Camera-type eye (tissue), 1 donor: ENCODE results near the gene KRT35. TPM values are rescaled to one million over a fixed set of nuclear protein-coding genes. Genes with fewer than 3 reads are reported as not detected.

Experiments used
- total RNA-seq: library from RNA; depleted of rRNA; stranded (reverse); fragments of >200 nt; gene quantifications from one replicate; pipeline ENCODE4 v1.2.3, GENCODE V29; 2014

The KRT35 gene
- not detected for total RNA-seq

GRCh38 chr17:41481036-41481435 lies at the start of gene KRT35:
Gene KRT35 (minus strand): TSS chr17:41481151. CDS start chr17:41481097, 54 bp downstream.

GRCh38 chr17:41518789-41519449 lies 38.0 kb upstream of the KRT35 start, which contains the start of gene KRT15:
Gene KRT15 (minus strand): TSS chr17:41518890. CDS start chr17:41518827, 63 bp downstream.

GRCh38 chr17:41505007-41505808 lies 24.3 kb upstream of the KRT35 start, which contains the start of gene KRT13:
Gene KRT13 (minus strand): TSS chr17:41505612. CDS start chr17:41505550, 62 bp downstream.

GRCh38 chr17:41489531-41489930 lies 8.6 kb upstream of the KRT35 start, which contains the start of gene KRT36:
Gene KRT36 (minus strand): TSS chr17:41489910. CDS start chr17:41489864, 46 bp downstream.

GRCh38 chr17:41466988-41467387 lies 14.0 kb downstream of the KRT35 start, which contains the start of gene KRT32:
Gene KRT32 (minus strand): TSS chr17:41467386. CDS start chr17:41467325, 61 bp downstream.

GRCh38 chr17:41440531-41441033 lies 40.4 kb downstream of the KRT35 start, which contains the start of gene KRT38:
Gene KRT38 (minus strand): TSS chr17:41440983. CDS start chr17:41440921, 62 bp downstream.

Other genes starting within 250 kb of the KRT35 start
- not detected for gene KRTAP9-3, start 248.7 kb downstream of the KRT35 start, total RNA-seq
- gene KRTAP9-8, start 243.2 kb downstream of the KRT35 start, total RNA-seq = 0.44 TPM
- gene KRTAP9-4, start 231.5 kb downstream of the KRT35 start, total RNA-seq = not detected
- not detected for gene KRTAP9-9, start 225.8 kb downstream of the KRT35 start, total RNA-seq
- not detected for gene KRTAP9-6, start 215.8 kb downstream of the KRT35 start, total RNA-seq
- not detected for gene KRTAP9-7, start 205.5 kb downstream of the KRT35 start, total RNA-seq
- not detected for gene KRTAP29-1, start 178.3 kb downstream of the KRT35 start, total RNA-seq
- not detected for gene KRTAP16-1, start 171.8 kb downstream of the KRT35 start, total RNA-seq
- not detected for gene KRTAP17-1, start 165.4 kb downstream of the KRT35 start, total RNA-seq
- not detected for gene KRT33A, start 130.3 kb downstream of the KRT35 start, total RNA-seq
- not detected for gene KRT33B, start 111.3 kb downstream of the KRT35 start, total RNA-seq
- gene KRT34, start 98.8 kb downstream of the KRT35 start, total RNA-seq = not detected
- not detected for gene KRT31, start 83.5 kb downstream of the KRT35 start, total RNA-seq
- not detected for gene KRT37, start 56.6 kb downstream of the KRT35 start, total RNA-seq
- gene KRT38, start 40.2 kb downstream of the KRT35 start, total RNA-seq = not detected
- not detected for gene KRT32, start 13.8 kb downstream of the KRT35 start, total RNA-seq
- not detected for gene KRT36, start 8.8 kb upstream of the KRT35 start, total RNA-seq
- 200 TPM for gene KRT13, start 24.5 kb upstream of the KRT35 start, total RNA-seq
- 80.3 TPM for gene KRT15, start 37.7 kb upstream of the KRT35 start, total RNA-seq
- 131 TPM for gene KRT19, start 47.2 kb upstream of the KRT35 start, total RNA-seq
- not detected for gene KRT9, start 90.9 kb upstream of the KRT35 start, total RNA-seq
- gene KRT14, start 105.7 kb upstream of the KRT35 start, total RNA-seq = 51.0 TPM
- gene KRT16, start 131.6 kb upstream of the KRT35 start, total RNA-seq = 0.66 TPM
- gene KRT17, start 143.4 kb upstream of the KRT35 start, total RNA-seq = 39.9 TPM
- gene EIF1, start 207.7 kb upstream of the KRT35 start, total RNA-seq = 247 TPM
- not detected for gene GAST, start 231.2 kb upstream of the KRT35 start, total RNA-seq